Gastrocnemius medialis (tissue), 4 donors: ENCODE data around the gene VN1R5. TPM values are rescaled to one million over a fixed set of nuclear protein-coding genes. Genes with fewer than 3 reads are reported as not detected.

Source experiments
- ATAC-seq, 2 donors: fragments of 150-250 bp; one replicate each; pipeline ENCODE4 v1.9.1; 2016
- DNase-seq, 2 donors: peaks; one replicate each; pipeline ENCODE4 v3.0.0-alpha.2; 2019
- H3K27ac ChIP-seq, 4 donors: fragments of 200-600 bp; sonication (generic); 1 replicate in 1 of 4; 2 replicates in 3 of 4; pipeline ENCODE4 v1.5.1; 2016 to 2018; ENCODE audit warnings: mild to moderate bottlenecking in 2 of 4, moderate library complexity in 1 of 4
- H3K27me3 ChIP-seq, 3 donors: fragments of 200-600 bp; sonication (generic) in 2 of 3; 1 replicate in 1 of 3; 2 replicates in 2 of 3; pipeline versions ENCODE4 v1.5.1 to v1.6.0; 2016 to 2019; ENCODE audit warnings: mild to moderate bottlenecking in 1 of 3, moderate library complexity in 1 of 3
- H3K36me3 ChIP-seq, 2 donors: fragments of 200-600 bp; sonication (generic) in 1 of 2; one replicate each; pipeline ENCODE4 v1.5.1; 2017 to 2018
- H3K4me1 ChIP-seq, 2 donors: fragments of 200-600 bp; sonication (generic) in 1 of 2; one replicate each; pipeline ENCODE4 v1.5.1; 2016 to 2017; ENCODE audit warnings: mild to moderate bottlenecking in 2 of 2
- H3K4me3 ChIP-seq, 4 donors: fragments of 200-600 bp; sonication (generic) in 3 of 4; 1 replicate in 1 of 4; 2 replicates in 3 of 4; pipeline ENCODE4 v1.5.1; 2016 to 2019; ENCODE audit warnings: mild to moderate bottlenecking in 2 of 4
- H3K9me3 ChIP-seq, 3 donors: fragments of 200-600 bp; sonication (generic) in 2 of 3; 1 replicate in 1 of 3; 2 replicates in 2 of 3; pipeline ENCODE4 v1.5.1; 2016 to 2019
- POLR2A ChIP-seq, 2 donors: fragments of 450-650 bp; IDR thresholded peaks; one replicate each; pipeline ENCODE4 v1.6.1; 2017; ENCODE audit warnings: antibody characterized with exemption in 2 of 2, mild to moderate bottlenecking in 2 of 2, moderate library complexity in 2 of 2
- in situ Hi-C, 4 donors: fragments of 200-750 bp; cut with MboI; loops; one replicate each; pipeline versions ENCODE4 v1.15.0 to v1.8.0; 2017; ENCODE audit warnings: low sequenced_read_pairs in 4 of 4
- intact Hi-C: fragments of 100-400 bp; cut with DNase I; formaldehyde crosslinking; loops from one replicate; pipeline ENCODE4 v1.15.1; 2023; ENCODE audit warnings: low total_unique reads
- total RNA-seq, 4 donors: library from RNA; depleted of rRNA; stranded (reverse); fragments of >200 nt; gene quantifications; one replicate each; pipeline versions ENCODE4 v1.1.0 to v1.2.3, GENCODE V29; 2016
- TF ChIP-seq, protein P1 (sequence below), 5 experiments: fragments of 450-650 bp in 3 of 5; fragments of 200-600 bp in 2 of 5; sonication (generic) in 2 of 5; IDR thresholded peaks in 4 of 5; conservative IDR thresholded peaks in 1 of 5; 1 replicate in 4 of 5; 2 replicates in 1 of 5; pipeline ENCODE4 v1.5.1; 2016 to 2019; ENCODE audit warnings: antibody characterized with exemption in 5 of 5, mild to moderate bottlenecking in 3 of 5, moderate library complexity in 3 of 5

Gene VN1R5
- total RNA-seq, 4 donors from 2014 or later: not detected

DNA sequence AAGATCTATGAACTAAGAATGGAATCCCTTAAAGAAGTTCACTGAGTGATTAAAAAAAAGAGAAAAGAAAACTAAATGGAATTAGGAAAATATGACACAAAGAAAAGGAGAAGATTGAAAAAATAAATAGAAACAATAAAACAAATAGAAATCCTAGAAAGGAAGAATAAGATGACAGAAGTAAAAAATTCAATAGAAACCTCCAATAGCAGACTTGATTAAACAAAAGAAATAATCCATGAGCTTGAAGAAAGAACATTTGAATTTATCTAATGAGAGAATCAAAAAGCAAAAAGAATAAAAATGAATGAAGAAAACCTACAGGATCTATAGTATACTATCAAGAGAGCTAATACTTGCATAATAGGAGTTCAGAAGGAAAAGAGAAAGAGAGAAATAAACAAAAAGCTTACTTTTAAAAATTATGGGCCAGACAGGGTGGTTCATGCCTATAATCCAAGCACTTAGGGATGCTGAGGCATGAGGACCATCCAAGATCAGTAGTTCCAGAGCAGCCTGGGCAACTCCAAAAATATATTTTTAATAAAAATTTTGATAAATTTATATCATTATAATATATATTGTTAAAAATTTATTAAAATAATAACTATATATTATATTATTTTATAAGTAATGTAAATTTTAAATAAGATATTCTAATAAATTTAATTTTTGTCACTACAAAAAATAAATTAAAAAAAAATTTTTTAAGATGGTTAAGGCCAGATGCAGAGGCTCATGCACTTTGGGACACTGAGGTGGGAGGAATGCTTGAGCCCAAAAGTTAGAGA is 9.4 kb upstream of the VN1R5 start:
- intact Hi-C loops: no loop called here
- Histone ChIP-seq H3K27me3 (no peaks in the 10 kb centered on the region), H3K4me1 (no peaks in the 10 kb centered on the region), H3K36me3 (no peaks in the 10 kb centered on the region), H3K4me3 (no peak overlapping the region), H3K9me3 (peaks cover 0 to 6% (median 0%) of the 10 kb centered on the region in 3 donors), H3K27ac (no peak overlapping the region)
- in situ Hi-C loops: no loop called here
- DNase-seq (no peak), ATAC-seq (no peak)
- TF ChIP-seq POLR2A (IDR thresholded peaks at IDR 0.05): no peak
- TF ChIP-seq, protein P1, sequence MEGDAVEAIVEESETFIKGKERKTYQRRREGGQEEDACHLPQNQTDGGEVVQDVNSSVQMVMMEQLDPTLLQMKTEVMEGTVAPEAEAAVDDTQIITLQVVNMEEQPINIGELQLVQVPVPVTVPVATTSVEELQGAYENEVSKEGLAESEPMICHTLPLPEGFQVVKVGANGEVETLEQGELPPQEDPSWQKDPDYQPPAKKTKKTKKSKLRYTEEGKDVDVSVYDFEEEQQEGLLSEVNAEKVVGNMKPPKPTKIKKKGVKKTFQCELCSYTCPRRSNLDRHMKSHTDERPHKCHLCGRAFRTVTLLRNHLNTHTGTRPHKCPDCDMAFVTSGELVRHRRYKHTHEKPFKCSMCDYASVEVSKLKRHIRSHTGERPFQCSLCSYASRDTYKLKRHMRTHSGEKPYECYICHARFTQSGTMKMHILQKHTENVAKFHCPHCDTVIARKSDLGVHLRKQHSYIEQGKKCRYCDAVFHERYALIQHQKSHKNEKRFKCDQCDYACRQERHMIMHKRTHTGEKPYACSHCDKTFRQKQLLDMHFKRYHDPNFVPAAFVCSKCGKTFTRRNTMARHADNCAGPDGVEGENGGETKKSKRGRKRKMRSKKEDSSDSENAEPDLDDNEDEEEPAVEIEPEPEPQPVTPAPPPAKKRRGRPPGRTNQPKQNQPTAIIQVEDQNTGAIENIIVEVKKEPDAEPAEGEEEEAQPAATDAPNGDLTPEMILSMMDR (IDR thresholded peaks at IDR 0.05 in 4 of 5, conservative IDR thresholded peaks at IDR 0.05 in 1 of 5): no peak

DNA sequence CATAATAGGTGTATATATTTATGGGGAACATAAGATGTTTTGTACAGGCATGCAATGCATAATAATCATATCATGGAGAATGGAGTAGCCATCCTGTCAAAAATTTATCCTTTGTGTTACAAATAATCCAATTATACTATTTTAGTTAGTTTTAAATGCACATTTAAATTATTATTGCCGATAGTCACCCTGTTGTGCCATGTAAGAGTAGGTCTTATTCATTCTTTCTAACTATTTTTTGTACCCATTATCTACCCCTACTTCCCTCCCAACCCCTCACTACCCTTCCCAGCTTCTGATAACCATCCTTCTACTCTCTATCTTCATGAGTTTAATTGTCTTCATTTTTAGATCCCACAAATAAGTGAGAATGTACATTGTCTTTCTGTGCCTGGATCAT is 8.3 kb upstream of the VN1R5 start:
- in situ Hi-C loops: no loop called here
- no peaks in the 10 kb centered on the region for H3K27me3 ChIP-seq
- intact Hi-C loops: no loop called here
- H3K4me3 ChIP-seq: no peak overlapping the region
- DNase-seq (no peak), ATAC-seq (no peak)
- no peak overlapping the region for H3K27ac ChIP-seq
- no peaks in the 10 kb centered on the region for H3K4me1 ChIP-seq
- no peaks in the 10 kb centered on the region for H3K36me3 ChIP-seq
- H3K9me3 ChIP-seq: peaks cover 0 to 6% (median 0%) of the 10 kb centered on the region in 3 donors
- TF ChIP-seq, protein P1 (IDR thresholded peaks at IDR 0.05 in 4 of 5, conservative IDR thresholded peaks at IDR 0.05 in 1 of 5): no peak
- TF ChIP-seq POLR2A (IDR thresholded peaks at IDR 0.05): no peak

DNA sequence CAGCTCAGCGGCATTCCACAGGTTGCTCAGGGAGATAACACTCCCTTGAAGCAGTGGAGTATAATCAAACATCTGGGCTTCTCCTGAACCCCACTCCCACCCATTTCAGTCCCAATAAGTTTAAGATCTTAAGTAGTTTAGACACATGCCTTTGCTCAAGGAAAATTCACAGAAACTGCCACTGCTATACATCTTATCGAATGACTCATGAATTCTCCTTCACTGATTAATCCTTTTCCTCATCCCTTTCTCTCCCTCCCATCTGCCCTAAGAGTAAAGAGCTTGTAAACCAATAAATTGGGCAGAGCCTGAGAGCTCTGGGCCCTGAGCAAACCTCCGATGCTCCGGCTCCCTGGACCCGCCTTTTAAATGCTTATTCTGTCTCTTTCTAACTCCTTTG is 10.2 kb downstream of the VN1R5 start:
- no peak for TF ChIP-seq POLR2A (IDR thresholded peaks at IDR 0.05)
- TF ChIP-seq, protein P1 (IDR thresholded peaks at IDR 0.05 in 4 of 5, conservative IDR thresholded peaks at IDR 0.05 in 1 of 5): no peak
- H3K27me3 ChIP-seq: no peaks in the 10 kb centered on the region
- H3K9me3 ChIP-seq: peaks cover 0 to 2% (median 0%) of the 10 kb centered on the region in 3 donors
- in situ Hi-C loops: no loop called here
- no peaks in the 10 kb centered on the region for H3K36me3 ChIP-seq
- ATAC-seq (no peak), DNase-seq (no peak)
- H3K27ac ChIP-seq: no peak overlapping the region
- H3K4me3 ChIP-seq: no peak overlapping the region
- intact Hi-C loops: no loop called here
- no peaks in the 10 kb centered on the region for H3K4me1 ChIP-seq

DNA sequence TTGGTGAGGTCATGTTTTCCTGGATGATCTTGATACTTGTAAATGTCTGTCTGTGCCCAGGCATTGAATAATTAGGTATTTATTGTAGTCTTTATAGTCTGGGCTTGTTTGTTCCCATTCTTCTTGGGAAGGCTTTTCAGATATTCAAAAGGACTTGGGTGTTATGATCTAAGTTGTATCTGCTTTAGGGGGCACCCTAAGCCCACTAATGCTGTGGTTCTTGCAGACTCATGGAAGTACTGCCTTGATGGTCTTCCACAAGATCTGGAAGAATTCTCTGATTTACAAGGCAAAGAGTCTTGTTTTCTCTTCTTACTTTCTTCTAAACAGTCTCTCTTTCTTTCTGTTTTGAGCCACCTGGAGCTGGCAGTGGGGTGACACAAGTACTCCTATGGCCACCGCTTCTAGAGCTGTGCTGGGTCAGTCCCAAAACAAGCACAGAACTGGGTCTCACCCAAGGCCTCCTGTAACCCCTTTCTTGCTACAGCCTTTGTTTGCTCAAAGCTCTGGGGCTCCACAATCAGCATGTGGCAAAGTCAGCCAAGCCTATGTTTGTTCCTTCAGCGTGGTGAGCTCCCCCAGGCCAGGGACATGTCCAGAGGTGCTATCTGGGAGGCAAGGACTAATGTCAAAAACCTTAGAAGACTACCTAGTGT is 12.6 kb downstream of the VN1R5 start:
- no peak overlapping the region for H3K4me3 ChIP-seq
- in situ Hi-C loops (no loop called here), intact Hi-C loops (no loop called here)
- peaks cover 0 to 2% (median 0%) of the 10 kb centered on the region in 3 donors for H3K9me3 ChIP-seq
- TF ChIP-seq, protein P1 (IDR thresholded peaks at IDR 0.05 in 4 of 5, conservative IDR thresholded peaks at IDR 0.05 in 1 of 5): no peak
- no peak for TF ChIP-seq POLR2A (IDR thresholded peaks at IDR 0.05)
- ATAC-seq (no peak), DNase-seq (no peak)
- H3K4me1 ChIP-seq: no peaks in the 10 kb centered on the region
- H3K27ac ChIP-seq: no peak overlapping the region
- H3K27me3 ChIP-seq: no peaks in the 10 kb centered on the region
- no peaks in the 10 kb centered on the region for H3K36me3 ChIP-seq
